WERI-Rb-1 (cell line): Measurements from ENCODE around the gene PHLPP1.

Experiments used
- DNase-seq: peaks from one replicate; pipeline ENCODE4 v3.0.0-alpha.2; 2020
- H3K27ac ChIP-seq: fragments of 250-450 bp; sonication (Bioruptor Pico); 2 replicates; pipeline ENCODE4 v1.5.1; 2020; ENCODE audit warnings: mild to moderate bottlenecking, moderate library complexity
- H3K27me3 ChIP-seq: fragments of 250-450 bp; sonication (Bioruptor Pico); 2 replicates; pipeline ENCODE4 v1.5.1; 2021; ENCODE audit warnings: mild to moderate bottlenecking, low read depth, moderate library complexity; ENCODE audit not compliant: insufficient read depth, severe bottlenecking
- H3K36me3 ChIP-seq: fragments of 250-450 bp; sonication (Bioruptor Pico); 2 replicates; pipeline ENCODE4 v1.5.1; 2020; ENCODE audit warnings: mild to moderate bottlenecking, moderate library complexity
- H3K4me3 ChIP-seq: 2 replicates; pipeline ENCODE4 v1.5.1; 2011; ENCODE audit warnings: low read depth, mild to moderate bottlenecking, control low read depth, low read length
- H3K9me3 ChIP-seq: fragments of 250-450 bp; sonication (Bioruptor Pico); 2 replicates; pipeline ENCODE4 v1.5.1; 2021; ENCODE audit warnings: mild to moderate bottlenecking, moderate library complexity; ENCODE audit not compliant: severe bottlenecking
- CTCF ChIP-seq: IDR thresholded peaks from 2 replicates; pipeline ENCODE4 v1.5.1; 2011; ENCODE audit warnings: low read depth, mild to moderate bottlenecking, control low read depth, inconsistent platforms, low read length

Gene PHLPP1

GRCh38 chr18:62834715-62835114 is 119.4 kb downstream of the PHLPP1 start:
- no peak for TF ChIP-seq CTCF
- H3K27me3 ChIP-seq = no peaks in the 10 kb centered on the region
- no peaks in the 10 kb centered on the region for H3K9me3 ChIP-seq
- peaks cover 13% of the 10 kb centered on the region for H3K36me3 ChIP-seq
- DNase-seq = no peak
- H3K4me3 ChIP-seq = no peak overlapping the region
- no peak overlapping the region for H3K27ac ChIP-seq

GRCh38 chr18:62837011-62837410 is 121.7 kb downstream of the PHLPP1 start:
- DNase-seq = no peak
- Histone ChIP-seq H3K36me3 (peaks cover 3% of the 10 kb centered on the region; the same call in 1 of the 2 replicates), H3K27ac (no peak overlapping the region), H3K27me3 (no peaks in the 10 kb centered on the region), H3K9me3 (no peaks in the 10 kb centered on the region), H3K4me3 (no peak overlapping the region)
- no peak for TF ChIP-seq CTCF

GRCh38 chr18:62838475-62839098 is 123.2 kb downstream of the PHLPP1 start:
- no peak overlapping the region for H3K27ac ChIP-seq
- H3K27me3 ChIP-seq = no peaks in the 10 kb centered on the region
- H3K4me3 ChIP-seq = no peak overlapping the region
- TF ChIP-seq CTCF = no peak
- DNase-seq = no peak
- peaks cover 3% of the 10 kb centered on the region; the same call in 1 of the 2 replicates for H3K36me3 ChIP-seq
- no peaks in the 10 kb centered on the region for H3K9me3 ChIP-seq

- Histone ChIP-seq H3K4me3 (no peak overlapping the region), H3K36me3 (peaks cover 6% of the 10 kb centered on the region; the same call in 1 of the 2 replicates), H3K9me3 (no peaks in the 10 kb centered on the region), H3K27ac (no peak overlapping the region), H3K27me3 (no peaks in the 10 kb centered on the region)
- no peak for DNase-seq
- no peak for TF ChIP-seq CTCF
These were observed 124.8 kb downstream of the PHLPP1 start for GRCh38 chr18:62839874-62840713.

- DNase-seq = no peak
- H3K27me3 ChIP-seq = no peaks in the 10 kb centered on the region
- H3K27ac ChIP-seq = no peak overlapping the region
- TF ChIP-seq CTCF = no peak
- H3K9me3 ChIP-seq = no peaks in the 10 kb centered on the region
- peaks cover 7% of the 10 kb centered on the region; the same call in 1 of the 2 replicates for H3K36me3 ChIP-seq
- no peak overlapping the region for H3K4me3 ChIP-seq
These were observed 126.1 kb downstream of the PHLPP1 start for GRCh38 chr18:62841405-62841804.
